HG02938 (cell line): ENCODE results near the gene CYSLTR2.
"Not testable (repeated sequence)": the region's sequence is repeated elsewhere in the genome, so short reads cannot be mapped to it uniquely, and the experiment has no call there.

ENCODE experiments used
- ATAC-seq: cut with Tn5 transposase; IDR thresholded peaks from one replicate; pipeline ENCODE4 v1.9.1; 2021; ENCODE audit warnings: mild to moderate bottlenecking, moderate library complexity; ENCODE audit not compliant: unreplicated experiment

CYSLTR2 gene

GRCh38 chr13:48644951-48645350 lies 8.8 kb upstream of the CYSLTR2 start:
- no peak for ATAC-seq

GRCh38 chr13:48645845-48646244 lies 7.9 kb upstream of the CYSLTR2 start:
- ATAC-seq = no peak

DNA sequence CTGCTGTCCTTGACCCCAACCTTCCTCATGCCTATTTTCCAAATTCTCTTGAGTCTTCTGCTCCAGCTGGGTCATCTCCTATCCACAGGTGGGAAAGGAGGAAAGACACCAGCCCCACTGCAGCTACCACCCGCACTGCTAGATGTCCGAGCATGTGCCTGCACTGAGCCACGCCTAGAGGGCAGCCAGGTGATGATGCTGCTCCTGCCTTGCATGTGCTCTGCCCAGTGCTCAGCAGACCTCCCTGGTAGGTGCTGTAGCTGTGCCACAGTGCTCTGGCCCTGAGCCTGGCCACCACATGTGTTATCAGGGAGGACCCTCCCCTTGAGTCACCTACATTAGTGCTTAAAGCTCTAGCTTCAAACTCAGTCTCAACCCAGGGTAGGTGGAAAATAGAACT lies 6.9 kb upstream of the CYSLTR2 start:
- no peak for ATAC-seq

- no peak for ATAC-seq
Observed at GRCh38 chr13:48647625-48648024, 6.1 kb upstream of the CYSLTR2 start.

DNA sequence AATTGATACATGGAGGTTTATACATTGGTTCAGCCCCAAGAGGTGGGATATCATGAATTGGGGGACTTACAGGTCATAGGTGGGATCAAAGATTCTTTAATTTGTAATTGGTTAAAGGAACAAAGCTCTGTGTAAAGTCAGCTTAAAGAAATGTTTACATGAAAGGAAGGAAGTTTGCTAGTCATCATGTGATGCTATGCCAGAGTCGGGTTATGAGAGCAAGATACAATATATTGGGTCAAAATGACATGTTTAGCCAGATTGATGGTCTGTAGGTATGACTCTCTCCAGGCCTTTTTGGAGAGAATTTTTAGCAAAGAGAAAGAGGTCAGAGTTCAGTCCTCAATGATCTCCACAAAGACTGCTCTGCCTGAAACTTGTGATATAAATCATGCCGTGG lies 5.3 kb upstream of the CYSLTR2 start:
- ATAC-seq = no peak

- no peak for ATAC-seq
Observed at GRCh38 chr13:48652851-48653471, 768 bp upstream of the CYSLTR2 start.

DNA sequence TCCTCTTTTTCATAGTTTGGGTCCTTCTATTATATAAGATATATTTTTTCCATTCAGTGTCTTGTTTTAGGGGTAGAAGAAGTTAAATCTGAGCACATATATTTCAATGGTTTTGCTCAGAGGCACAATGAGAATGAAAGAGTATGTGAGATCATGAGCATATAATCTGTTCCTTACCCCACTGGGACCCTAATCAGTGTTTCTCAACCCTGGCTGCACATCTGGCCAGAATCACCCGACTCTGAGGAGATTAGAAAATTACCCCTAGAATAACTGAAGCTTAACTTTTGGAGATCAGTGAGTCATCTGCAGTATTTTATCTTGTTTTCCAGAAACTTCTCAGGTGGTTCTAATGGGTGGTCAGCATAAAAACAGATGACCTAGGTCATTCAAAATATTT lies 782 bp downstream of the CYSLTR2 start:
- ATAC-seq = no peak

- no peak for ATAC-seq
Observed at GRCh38 chr13:48655291-48655690, 1.6 kb downstream of the CYSLTR2 start.

DNA sequence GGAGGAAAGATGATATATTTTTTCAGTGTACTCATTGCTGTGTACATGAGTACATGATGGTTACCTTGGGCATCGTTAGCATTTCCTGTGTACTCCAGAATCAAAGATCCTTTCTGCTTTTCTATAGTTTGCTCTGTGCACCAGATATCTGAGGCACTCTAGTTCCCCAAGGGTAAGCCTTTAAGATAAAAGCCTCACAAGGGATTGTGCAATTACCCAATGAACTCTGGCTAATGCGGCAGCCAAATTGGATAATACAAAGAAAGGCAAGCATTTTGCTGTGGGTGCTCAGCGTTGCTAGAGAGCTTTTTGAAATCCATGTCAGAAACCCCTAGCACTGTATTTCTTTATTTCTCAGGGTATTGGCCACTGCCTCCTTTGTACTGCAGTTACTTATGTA lies 2.9 kb downstream of the CYSLTR2 start:
- no peak for ATAC-seq

GRCh38 chr13:48660361-48661076 lies 6.8 kb downstream of the CYSLTR2 start:
- ATAC-seq = no peak

- ATAC-seq = no peak
Observed at GRCh38 chr13:48661107-48661506, 7.4 kb downstream of the CYSLTR2 start.

GRCh38 chr13:48662226-48662625 lies 8.5 kb downstream of the CYSLTR2 start:
- ATAC-seq = no peak

- no peak for ATAC-seq
Observed at GRCh38 chr13:48667136-48667535, 13.4 kb downstream of the CYSLTR2 start.

DNA sequence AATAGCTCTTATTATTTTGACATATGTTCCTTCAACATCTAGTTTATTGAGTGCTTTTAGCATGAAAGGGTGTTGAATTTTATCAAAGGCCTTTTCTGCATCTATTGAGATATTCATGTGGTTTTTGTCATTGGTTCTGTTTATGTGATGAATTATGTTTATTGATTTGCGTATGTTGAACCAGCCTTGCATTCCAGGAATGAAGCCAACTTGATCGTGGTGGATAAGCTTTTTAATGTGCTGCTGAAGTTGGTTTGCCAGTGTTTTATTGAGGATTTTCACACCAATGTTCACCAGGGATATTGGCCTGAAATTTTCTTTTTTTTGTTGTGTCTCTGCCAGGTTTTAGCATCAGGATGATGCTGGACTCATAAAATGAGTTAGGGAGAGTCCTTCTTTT lies 17.7 kb downstream of the CYSLTR2 start:
- not testable (repeated sequence) for ATAC-seq

DNA sequence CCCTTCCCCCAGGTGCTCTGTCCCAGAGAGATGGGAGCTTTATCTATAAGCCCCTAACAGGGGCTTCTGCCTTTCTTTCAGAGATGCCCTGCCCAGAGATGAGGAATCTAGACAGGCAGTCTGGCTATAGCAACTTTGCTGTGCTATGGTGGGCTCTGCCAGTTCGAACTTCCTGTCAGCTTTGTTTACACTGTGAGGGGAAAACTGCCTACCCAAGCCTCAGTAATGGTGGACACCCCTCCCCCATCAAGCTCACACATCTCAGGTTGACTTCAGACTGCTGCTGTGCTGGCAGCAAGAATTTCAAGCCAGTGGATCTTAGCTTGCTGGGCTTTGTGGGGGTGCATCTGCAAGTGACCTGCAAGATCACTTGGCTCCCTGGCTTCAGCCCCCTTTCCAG lies 21.5 kb downstream of the CYSLTR2 start:
- no peak for ATAC-seq

DNA sequence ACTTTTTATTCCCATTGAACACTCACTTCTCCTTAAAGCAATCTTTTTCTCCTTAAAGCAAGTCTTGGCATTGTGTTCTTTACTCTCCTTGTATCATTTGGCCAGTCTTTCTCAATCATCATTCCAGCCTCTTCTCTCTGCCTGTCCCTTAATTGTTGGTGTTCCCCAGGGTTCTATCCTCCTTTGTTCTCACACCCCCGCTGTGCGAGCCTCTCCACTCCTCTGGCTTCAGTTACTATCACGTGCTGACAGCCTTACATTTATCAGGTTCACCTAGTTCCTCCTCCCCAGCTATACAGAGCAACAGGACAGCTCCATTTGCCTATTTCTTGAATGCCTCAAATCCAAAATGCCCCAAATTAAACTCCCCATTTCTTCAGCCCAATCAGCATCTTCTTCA lies 24.6 kb downstream of the CYSLTR2 start:
- ATAC-seq = no peak

DNA sequence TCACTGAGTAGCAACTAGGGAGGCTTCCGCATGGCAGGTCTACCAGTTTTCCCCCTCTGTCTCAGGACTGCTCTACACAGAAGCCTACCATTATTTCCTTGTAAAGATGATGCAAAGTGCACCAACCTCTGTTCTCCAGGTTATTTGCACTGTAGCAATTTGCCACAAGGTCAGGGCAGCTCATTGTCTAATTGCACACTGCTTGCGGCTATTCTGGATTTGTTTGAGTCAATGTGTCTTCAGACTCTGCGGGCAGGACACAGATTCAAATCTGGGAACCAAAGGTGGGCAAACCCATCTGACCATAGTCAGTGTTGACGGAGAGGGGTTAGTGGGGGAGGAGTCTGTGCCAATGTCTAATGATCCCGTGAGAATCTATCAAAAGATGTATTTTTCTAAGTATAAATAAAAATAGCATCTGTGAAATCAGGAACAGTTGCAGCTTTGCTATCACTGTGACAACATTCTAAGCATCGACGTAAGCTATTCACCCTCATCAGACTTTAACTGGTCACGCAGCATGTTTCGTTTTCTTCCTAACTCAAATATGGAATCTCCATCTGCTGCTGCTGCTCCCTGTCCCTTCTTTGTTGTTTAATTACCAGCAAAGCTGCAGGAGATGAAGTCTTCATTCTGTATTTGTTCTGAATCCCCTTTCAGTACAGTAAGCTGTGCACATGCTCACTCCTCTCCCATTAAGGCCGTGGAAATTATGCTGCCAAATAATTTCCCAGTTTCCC lies 26.4 kb downstream of the CYSLTR2 start:
- ATAC-seq = no peak

GRCh38 chr13:48680756-48681392 lies 27.1 kb downstream of the CYSLTR2 start:
- ATAC-seq = no peak

GRCh38 chr13:48681905-48682304 lies 28.2 kb downstream of the CYSLTR2 start:
- no peak for ATAC-seq

GRCh38 chr13:48682436-48682835 lies 28.7 kb downstream of the CYSLTR2 start:
- no peak for ATAC-seq

- ATAC-seq = no peak
Observed at GRCh38 chr13:48686636-48687210, 33.0 kb downstream of the CYSLTR2 start.
